ENCODE measurements around the gene KCNJ3.

- no peak for TF ChIP-seq EZH2phosphoT487 (conservative IDR thresholded peaks at IDR 0.05; ENCODE audit: low read length)
- no peak for TF ChIP-seq CTCF (IDR thresholded peaks at IDR 0.05; ENCODE audit: insufficient read depth, low read length, poor library complexity, severe bottlenecking)
These were observed 25.8 kb downstream of the KCNJ3 start for GRCh38 chr2:154724194-154724797.
